ENCODE data around the gene ANKRD6. TPM values are rescaled to one million over a fixed set of nuclear protein-coding genes. Genes with fewer than 3 reads are reported as not detected.

Gene ANKRD6
- total RNA-seq, 1 experiment from 2014 or later = 2.4 TPM

GRCh38 chr6:89539779-89540178 lies 106.8 kb downstream of the ANKRD6 start:
- H3K27me3 ChIP-seq (ENCODE audit: control insufficient read depth, insufficient read depth, low read length) = peaks cover 4% of the 10 kb centered on the region; the same call in 1 of the 2 replicates
- intact Hi-C loops (cut with micrococcal nuclease; ENCODE audit: unreplicated experiment) = no loop called here
- TF ChIP-seq POLR2AphosphoS5 (IDR thresholded peaks at IDR 0.05; ENCODE audit: low read depth, low read length) (no peak), REST (IDR thresholded peaks at IDR 0.05; ENCODE audit: insufficient read depth in 1 of 2, low read depth in 2 of 2, low read length in 1 of 2) (no peak), TCF7L2 (IDR thresholded peaks at IDR 0.05; ENCODE audit: low read depth, low read length) (no peak), SIN3A (IDR thresholded peaks at IDR 0.05; ENCODE audit: borderline replicate concordance, insufficient read depth, low read depth, low read length) (no peak), CTCF (IDR thresholded peaks at IDR 0.05) (no peak)
- in situ Hi-C loops (cut with HindIII; ENCODE audit: low pct_unique_long_range_greater_than_20kb, low sequenced_read_pairs) = no loop called here
- ATAC-seq (no peak), DNase-seq (ENCODE audit: low read depth, low spot score) (no peak)
- no peaks in the 10 kb centered on the region for H3K9me3 ChIP-seq (ENCODE audit: control insufficient read depth, insufficient read depth, low read depth, low read length)
- no peak overlapping the region for H3K27ac ChIP-seq (ENCODE audit: low read length)
- no peaks in the 10 kb centered on the region for H3K36me3 ChIP-seq (ENCODE audit: control insufficient read depth, insufficient read depth, low read length)
- POLR2A ChIA-PET = no interaction called here
- H3K4me3 ChIP-seq (ENCODE audit: low read depth in 2 of 2, low read length in 2 of 2) = no peak overlapping the region
- no peaks in the 10 kb centered on the region for H3K4me1 ChIP-seq (ENCODE audit: control insufficient read depth, insufficient read depth, low read length)
- CTCF ChIA-PET = no interaction called here
- no TSS peak for BruUV-seq (replicated peaks)

GRCh38 chr6:89542081-89542857 lies 109.3 kb downstream of the ANKRD6 start:
- in situ Hi-C loops (cut with HindIII; ENCODE audit: low pct_unique_long_range_greater_than_20kb, low sequenced_read_pairs) = no loop called here
- TF ChIP-seq TCF7L2 (IDR thresholded peaks at IDR 0.05; ENCODE audit: low read depth, low read length) (no peak), REST (IDR thresholded peaks at IDR 0.05; ENCODE audit: insufficient read depth in 1 of 2, low read depth in 2 of 2, low read length in 1 of 2) (no peak), CTCF (IDR thresholded peaks at IDR 0.05) (no peak), SIN3A (IDR thresholded peaks at IDR 0.05; ENCODE audit: borderline replicate concordance, insufficient read depth, low read depth, low read length) (no peak), POLR2AphosphoS5 (IDR thresholded peaks at IDR 0.05; ENCODE audit: low read depth, low read length) (no peak)
- Histone ChIP-seq H3K4me3 (ENCODE audit: low read depth in 2 of 2, low read length in 2 of 2) (no peak overlapping the region), H3K4me1 (ENCODE audit: control insufficient read depth, insufficient read depth, low read length) (no peaks in the 10 kb centered on the region), H3K27ac (ENCODE audit: low read length) (no peak overlapping the region), H3K36me3 (ENCODE audit: control insufficient read depth, insufficient read depth, low read length) (no peaks in the 10 kb centered on the region), H3K9me3 (ENCODE audit: control insufficient read depth, insufficient read depth, low read depth, low read length) (no peaks in the 10 kb centered on the region), H3K27me3 (ENCODE audit: control insufficient read depth, insufficient read depth, low read length) (peaks cover 4% of the 10 kb centered on the region; the same call in 1 of the 2 replicates)
- no peak for DNase-seq (ENCODE audit: low read depth, low spot score)
- no peak for ATAC-seq
- intact Hi-C loops (cut with micrococcal nuclease; ENCODE audit: unreplicated experiment) = no loop called here
- BruUV-seq (replicated peaks) = no TSS peak
- CTCF ChIA-PET = no interaction called here
- POLR2A ChIA-PET = no interaction called here
